B cell (primary cell): Measurements from ENCODE around the gene CAMP.

Source experiments
- EZH2 ChIP-seq: IDR thresholded peaks from 2 replicates; pipeline ENCODE4 v1.6.1; 2012; ENCODE audit warnings: borderline replicate concordance, low read depth, mild to moderate bottlenecking, moderate library complexity, low read length; ENCODE audit not compliant: insufficient read depth, poor library complexity, severe bottlenecking
- TF ChIP-seq, protein P1 (sequence below): fragments of 200-600 bp; IDR thresholded peaks from one replicate; pipeline ENCODE4 v1.8.0; 2022; ENCODE audit warnings: antibody characterized with exemption, mild to moderate bottlenecking

DNA sequence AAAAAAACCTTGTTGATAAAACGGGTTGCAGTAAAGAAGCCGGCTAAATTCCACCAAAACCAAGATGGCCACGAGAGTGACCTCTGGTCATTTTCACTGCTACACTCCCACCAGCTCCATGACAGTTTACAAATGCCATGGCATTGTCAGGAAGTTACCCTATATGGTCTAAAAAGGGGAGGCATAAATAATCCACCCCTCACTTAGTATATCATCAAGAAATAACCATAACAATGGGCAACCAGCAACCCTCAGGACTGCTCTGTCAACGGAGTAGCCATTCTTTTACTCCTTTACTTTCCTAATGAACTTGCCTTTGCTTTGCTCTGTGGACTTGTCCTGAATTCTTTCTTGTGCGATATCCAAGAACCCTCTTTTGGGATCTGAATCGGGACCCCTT is 20.7 kb upstream of the CAMP start:
- TF ChIP-seq, protein P1, sequence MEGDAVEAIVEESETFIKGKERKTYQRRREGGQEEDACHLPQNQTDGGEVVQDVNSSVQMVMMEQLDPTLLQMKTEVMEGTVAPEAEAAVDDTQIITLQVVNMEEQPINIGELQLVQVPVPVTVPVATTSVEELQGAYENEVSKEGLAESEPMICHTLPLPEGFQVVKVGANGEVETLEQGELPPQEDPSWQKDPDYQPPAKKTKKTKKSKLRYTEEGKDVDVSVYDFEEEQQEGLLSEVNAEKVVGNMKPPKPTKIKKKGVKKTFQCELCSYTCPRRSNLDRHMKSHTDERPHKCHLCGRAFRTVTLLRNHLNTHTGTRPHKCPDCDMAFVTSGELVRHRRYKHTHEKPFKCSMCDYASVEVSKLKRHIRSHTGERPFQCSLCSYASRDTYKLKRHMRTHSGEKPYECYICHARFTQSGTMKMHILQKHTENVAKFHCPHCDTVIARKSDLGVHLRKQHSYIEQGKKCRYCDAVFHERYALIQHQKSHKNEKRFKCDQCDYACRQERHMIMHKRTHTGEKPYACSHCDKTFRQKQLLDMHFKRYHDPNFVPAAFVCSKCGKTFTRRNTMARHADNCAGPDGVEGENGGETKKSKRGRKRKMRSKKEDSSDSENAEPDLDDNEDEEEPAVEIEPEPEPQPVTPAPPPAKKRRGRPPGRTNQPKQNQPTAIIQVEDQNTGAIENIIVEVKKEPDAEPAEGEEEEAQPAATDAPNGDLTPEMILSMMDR = no peak
- no peak for TF ChIP-seq EZH2
